Hepatocyte (in vitro differentiated cells): ENCODE measurements around the gene RPS6KC1. TPM values are rescaled to one million over a fixed set of nuclear protein-coding genes. Genes with fewer than 3 reads are reported as not detected.
"Not testable (repeated sequence)": the region's sequence is repeated elsewhere in the genome, so short reads cannot be mapped to it uniquely, and the experiment has no call there.

Source experiments
- DNase-seq: peaks from one replicate; pipeline ENCODE4 v3.0.0-alpha.2; 2016; ENCODE audit warnings: low spot score
- H2AFZ ChIP-seq: fragments of 200-600 bp; sonication (generic); 2 replicates; pipeline ENCODE4 v1.6.0; 2016; ENCODE audit warnings: antibody characterized with exemption, mild to moderate bottlenecking
- H3K27ac ChIP-seq: fragments of 200-600 bp; sonication (generic); 2 replicates; pipeline ENCODE4 v1.5.1; 2016; ENCODE audit warnings: mild to moderate bottlenecking
- H3K27me3 ChIP-seq: fragments of 200-600 bp; sonication (generic); 2 replicates; pipeline ENCODE4 v1.6.1; 2016
- H3K36me3 ChIP-seq: fragments of 200-600 bp; sonication (generic); replicated peaks from 2 replicates; pipeline ENCODE4 v1.5.1; 2016; ENCODE audit warnings: low read depth; ENCODE audit not compliant: insufficient read depth
- H3K4me1 ChIP-seq: fragments of 200-600 bp; sonication (generic); 2 replicates; pipeline ENCODE4 v1.5.1; 2016; ENCODE audit warnings: mild to moderate bottlenecking, moderate library complexity; ENCODE audit not compliant: insufficient read depth
- H3K4me2 ChIP-seq: fragments of 200-600 bp; sonication (generic); 2 replicates; pipeline ENCODE4 v1.6.0; 2016
- H3K4me3 ChIP-seq: fragments of 200-600 bp; sonication (generic); 2 replicates; pipeline ENCODE4 v1.5.1; 2016; ENCODE audit warnings: mild to moderate bottlenecking
- H3K79me2 ChIP-seq: fragments of 200-600 bp; sonication (generic); 2 replicates; pipeline ENCODE4 v1.6.0; 2017; ENCODE audit warnings: mild to moderate bottlenecking
- H3K9me2 ChIP-seq: fragments of 200-600 bp; sonication (generic); replicated peaks from 2 replicates; pipeline ENCODE4 v1.6.0; 2017; ENCODE audit warnings: mild to moderate bottlenecking; ENCODE audit not compliant: insufficient read depth
- H3K9me3 ChIP-seq: fragments of 200-600 bp; sonication (generic); 2 replicates; pipeline ENCODE4 v1.5.1; 2016; ENCODE audit warnings: low read depth, mild to moderate bottlenecking
- H4K20me1 ChIP-seq: fragments of 200-600 bp; sonication (generic); 2 replicates; pipeline ENCODE4 v1.6.0; 2016; ENCODE audit warnings: mild to moderate bottlenecking; ENCODE audit not compliant: insufficient read depth, poor library complexity, severe bottlenecking
- CTCF ChIP-seq: fragments of 200-600 bp; sonication (generic); IDR thresholded peaks from 2 replicates; pipeline ENCODE4 v1.5.1; 2016; ENCODE audit warnings: antibody characterized with exemption, mild to moderate bottlenecking; ENCODE audit not compliant: poor library complexity
- EZH2 ChIP-seq: fragments of 200-600 bp; sonication (generic); IDR thresholded peaks from 2 replicates; pipeline ENCODE4 v1.6.1; 2016; ENCODE audit warnings: antibody characterized with exemption, mild to moderate bottlenecking, borderline replicate concordance
- EZH2phosphoT487 ChIP-seq: fragments of 200-600 bp; sonication (generic); IDR thresholded peaks from one replicate; pipeline ENCODE4 v1.6.1; 2018; ENCODE audit warnings: antibody characterized with exemption, mild to moderate bottlenecking, low read depth, moderate library complexity; ENCODE audit not compliant: unreplicated experiment, severe bottlenecking
- WGBS: methylation state at CpG from one replicate; pipeline ENCODE4 v1.1.6; 2016; ENCODE audit warnings: low lambda C conversion rate; ENCODE audit errors: missing lambda C conversion rate; 5-methylcytosine and 5-hydroxymethylcytosine counted together
- polyA plus RNA-seq: library from polyadenylated mRNA; unstranded; fragments of >200 nt; fragmentation: Nextera tagmentation; extraction: Ambion mirVana; gene quantifications from 2 replicates; pipeline ENCODE4 v1.2.1, GENCODE V29; 2016
- total RNA-seq: library from RNA; depleted of rRNA; stranded (reverse); fragments of >200 nt; gene quantifications from 2 replicates; pipeline ENCODE4 v1.2.3, GENCODE V29; 2014

RPS6KC1 gene
- total and polyA plus RNA-seq, 2 experiments from 2014 or later: 10.0 to 26.9 TPM

- Histone ChIP-seq H3K9me3 (no peaks in the 10 kb centered on the region), H3K4me2 (no peak overlapping the region), H4K20me1 (no peaks in the 10 kb centered on the region), H3K4me1 (no peaks in the 10 kb centered on the region), H3K27me3 (no peaks in the 10 kb centered on the region), H3K9me2 (no peaks in the 10 kb centered on the region), H3K79me2 (no peaks in the 10 kb centered on the region), H3K4me3 (no peak overlapping the region), H2AFZ (no peak overlapping the region), H3K27ac (no peak overlapping the region), H3K36me3 (no peaks in the 10 kb centered on the region)
- DNase-seq: no peak
- TF ChIP-seq EZH2 (no peak), CTCF (no peak), EZH2phosphoT487 (no peak)
- WGBS: 85% methylated on average over 1 of the region's 1 CpG
Observed at GRCh38 chr1:213095467-213095866, 44.4 kb downstream of the RPS6KC1 start.

- Histone ChIP-seq H3K36me3 (no peaks in the 10 kb centered on the region), H2AFZ (no peak overlapping the region), H3K9me2 (no peaks in the 10 kb centered on the region), H4K20me1 (no peaks in the 10 kb centered on the region), H3K4me3 (no peak overlapping the region), H3K27me3 (no peaks in the 10 kb centered on the region), H3K27ac (no peak overlapping the region), H3K79me2 (no peaks in the 10 kb centered on the region), H3K4me2 (no peak overlapping the region), H3K4me1 (no peaks in the 10 kb centered on the region), H3K9me3 (no peaks in the 10 kb centered on the region)
- no peak for DNase-seq
- 52% methylated on average over 4 of the region's 4 CpGs for WGBS
- TF ChIP-seq EZH2phosphoT487 (no peak), EZH2 (no peak), CTCF (no peak)
Observed at GRCh38 chr1:213099682-213100399, 48.8 kb downstream of the RPS6KC1 start.

- not testable (repeated sequence) for H3K4me2 ChIP-seq, H3K9me3 ChIP-seq, DNase-seq, H3K27ac ChIP-seq, H3K9me2 ChIP-seq, H3K4me3 ChIP-seq, H4K20me1 ChIP-seq, H3K36me3 ChIP-seq, H3K79me2 ChIP-seq, H3K4me1 ChIP-seq, H3K27me3 ChIP-seq, H2AFZ ChIP-seq
- 96% methylated on average over 4 of the region's 4 CpGs for WGBS
Observed at GRCh38 chr1:213100565-213100964, 49.5 kb downstream of the RPS6KC1 start.

- H3K79me2 ChIP-seq: no peaks in the 10 kb centered on the region
- no peak overlapping the region for H3K4me3 ChIP-seq
- no peak overlapping the region for H2AFZ ChIP-seq
- no peak overlapping the region for H3K4me2 ChIP-seq
- DNase-seq: no peak
- no peaks in the 10 kb centered on the region for H4K20me1 ChIP-seq
- no peak overlapping the region for H3K27ac ChIP-seq
- no peaks in the 10 kb centered on the region for H3K36me3 ChIP-seq
- no peaks in the 10 kb centered on the region for H3K9me2 ChIP-seq
- TF ChIP-seq EZH2phosphoT487 (no peak), CTCF (no peak), EZH2 (no peak)
- no peaks in the 10 kb centered on the region for H3K27me3 ChIP-seq
- H3K4me1 ChIP-seq: no peaks in the 10 kb centered on the region
- whole genome bisulfite sequencing: 89% methylated on average over 5 of the region's 5 CpGs
- no peaks in the 10 kb centered on the region for H3K9me3 ChIP-seq
Observed at GRCh38 chr1:213103377-213104306, 52.6 kb downstream of the RPS6KC1 start.
